DOHH2 (cell line): ENCODE measurements around the gene LRRN3.

ENCODE experiments used
- H3F3A ChIP-seq: fragments of 200-600 bp; sonication (generic), shearing (Covaris generic); 2 replicates; pipeline ENCODE4 v1.6.0; 2016; ENCODE audit warnings: antibody characterized with exemption, mild to moderate bottlenecking; ENCODE audit not compliant: control insufficient read depth, insufficient read depth
- H3K27ac ChIP-seq: fragments of 200-600 bp; sonication (generic); 2 replicates; pipeline ENCODE4 v1.5.1; 2014; ENCODE audit warnings: low read depth, mild to moderate bottlenecking, low read length, moderate library complexity
- H3K27me3 ChIP-seq: fragments of 200-600 bp; sonication (generic); 2 replicates; pipeline ENCODE4 v1.6.1; 2014; ENCODE audit warnings: mild to moderate bottlenecking, low read length, mixed read lengths; ENCODE audit not compliant: control insufficient read depth
- H3K36me3 ChIP-seq: fragments of 200-600 bp; sonication (generic); 2 replicates; pipeline ENCODE4 v1.6.1; 2014; ENCODE audit warnings: mild to moderate bottlenecking, low read length, moderate library complexity, mixed read lengths; ENCODE audit not compliant: control insufficient read depth
- H3K4me1 ChIP-seq: fragments of 200-600 bp; sonication (generic); 2 replicates; pipeline ENCODE4 v1.6.1; 2014; ENCODE audit warnings: mild to moderate bottlenecking, low read length, mixed read lengths; ENCODE audit not compliant: control insufficient read depth
- H3K4me2 ChIP-seq: fragments of 200-600 bp; sonication (generic); 2 replicates; pipeline ENCODE4 v1.6.0; 2014; ENCODE audit warnings: mild to moderate bottlenecking, low read length, moderate library complexity
- H3K4me3 ChIP-seq: fragments of 200-600 bp; sonication (generic); 2 replicates; pipeline ENCODE4 v1.5.1; 2014; ENCODE audit warnings: mild to moderate bottlenecking, low read length, mixed read lengths
- H3K79me2 ChIP-seq: fragments of 200-600 bp; sonication (generic); 2 replicates; pipeline ENCODE4 v1.6.1; 2014; ENCODE audit warnings: mild to moderate bottlenecking, low read length, mixed read lengths; ENCODE audit not compliant: control insufficient read depth
- H3K9me2 ChIP-seq: fragments of 200-600 bp; sonication (generic); replicated peaks from 2 replicates; pipeline ENCODE4 v1.6.1; 2014; ENCODE audit warnings: mild to moderate bottlenecking, low read length, mixed read lengths; ENCODE audit not compliant: control insufficient read depth
- H3K9me3 ChIP-seq: fragments of 200-600 bp; sonication (generic); 2 replicates; pipeline ENCODE4 v1.6.1; 2014; ENCODE audit warnings: antibody characterized with exemption, low read length, mixed read lengths; ENCODE audit not compliant: control insufficient read depth, insufficient read depth
- H4K20me1 ChIP-seq: fragments of 200-600 bp; sonication (generic); 2 replicates; pipeline ENCODE4 v1.6.0; 2014; ENCODE audit warnings: low read depth, mild to moderate bottlenecking, antibody characterized with exemption, low read length, moderate library complexity; ENCODE audit not compliant: control insufficient read depth, insufficient read depth
- EZH2phosphoT487 ChIP-seq: fragments of 200-600 bp; sonication (generic); IDR thresholded peaks from 2 replicates; pipeline ENCODE4 v1.6.1; 2017; ENCODE audit warnings: borderline replicate concordance, mild to moderate bottlenecking, antibody characterized with exemption, low read length, moderate library complexity, mixed read lengths
- TF ChIP-seq, protein P1 (sequence below): fragments of 200-600 bp; sonication (generic); IDR thresholded peaks from one replicate; pipeline ENCODE4 v1.5.1; 2014; ENCODE audit warnings: antibody characterized with exemption, mild to moderate bottlenecking, low read depth, low read length; ENCODE audit not compliant: poor library complexity, severe bottlenecking

Gene LRRN3

DNA sequence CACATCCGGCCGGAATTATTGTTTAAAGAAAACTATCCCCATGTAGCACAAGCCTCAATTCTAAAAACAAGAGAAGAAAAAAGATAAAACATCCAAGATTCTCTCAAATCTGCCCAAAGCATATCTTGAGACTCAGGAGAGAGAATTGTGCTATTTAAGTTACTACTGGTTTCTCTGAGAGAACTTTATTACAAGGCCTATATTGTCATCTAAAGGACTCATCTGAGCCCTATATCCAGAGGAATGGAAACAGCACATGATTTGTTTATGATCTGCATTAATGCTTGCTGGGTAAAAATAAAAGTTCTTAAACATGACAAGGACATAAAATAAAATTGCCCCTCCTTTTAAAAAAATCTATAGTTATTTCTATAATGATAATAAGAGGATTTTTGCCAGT is 25.0 kb downstream of the LRRN3 start:
- Histone ChIP-seq H4K20me1 (no peaks in the 10 kb centered on the region), H3K4me1 (no peaks in the 10 kb centered on the region), H3K36me3 (no peaks in the 10 kb centered on the region), H3F3A (no peaks in the 10 kb centered on the region), H3K27ac (no peak overlapping the region), H3K4me2 (no peak overlapping the region), H3K79me2 (no peaks in the 10 kb centered on the region), H3K9me3 (no peaks in the 10 kb centered on the region), H3K9me2 (no peaks in the 10 kb centered on the region), H3K4me3 (no peak overlapping the region), H3K27me3 (no peaks in the 10 kb centered on the region)
- TF ChIP-seq EZH2phosphoT487: no peak
- TF ChIP-seq, protein P1, sequence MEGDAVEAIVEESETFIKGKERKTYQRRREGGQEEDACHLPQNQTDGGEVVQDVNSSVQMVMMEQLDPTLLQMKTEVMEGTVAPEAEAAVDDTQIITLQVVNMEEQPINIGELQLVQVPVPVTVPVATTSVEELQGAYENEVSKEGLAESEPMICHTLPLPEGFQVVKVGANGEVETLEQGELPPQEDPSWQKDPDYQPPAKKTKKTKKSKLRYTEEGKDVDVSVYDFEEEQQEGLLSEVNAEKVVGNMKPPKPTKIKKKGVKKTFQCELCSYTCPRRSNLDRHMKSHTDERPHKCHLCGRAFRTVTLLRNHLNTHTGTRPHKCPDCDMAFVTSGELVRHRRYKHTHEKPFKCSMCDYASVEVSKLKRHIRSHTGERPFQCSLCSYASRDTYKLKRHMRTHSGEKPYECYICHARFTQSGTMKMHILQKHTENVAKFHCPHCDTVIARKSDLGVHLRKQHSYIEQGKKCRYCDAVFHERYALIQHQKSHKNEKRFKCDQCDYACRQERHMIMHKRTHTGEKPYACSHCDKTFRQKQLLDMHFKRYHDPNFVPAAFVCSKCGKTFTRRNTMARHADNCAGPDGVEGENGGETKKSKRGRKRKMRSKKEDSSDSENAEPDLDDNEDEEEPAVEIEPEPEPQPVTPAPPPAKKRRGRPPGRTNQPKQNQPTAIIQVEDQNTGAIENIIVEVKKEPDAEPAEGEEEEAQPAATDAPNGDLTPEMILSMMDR: no peak

DNA sequence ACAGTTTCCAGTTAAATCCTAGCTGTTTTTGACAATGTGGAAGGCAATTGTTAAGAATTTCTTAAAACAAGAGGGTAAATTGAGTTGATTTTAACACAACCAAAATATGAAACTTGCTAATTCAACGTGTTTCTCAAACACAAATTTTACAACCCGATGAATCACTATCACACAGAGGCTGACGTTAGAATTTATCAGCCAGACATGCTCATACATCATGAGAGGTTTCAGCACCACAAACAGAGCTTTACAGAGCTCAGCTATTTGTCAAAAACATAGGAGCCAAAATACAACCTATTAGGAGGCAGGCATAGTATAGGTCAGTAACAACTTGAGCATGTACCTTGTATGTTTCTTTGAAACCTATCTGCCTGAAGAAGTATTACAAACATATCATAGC is 36.1 kb downstream of the LRRN3 start:
- Histone ChIP-seq H3K4me2 (no peak overlapping the region), H4K20me1 (no peaks in the 10 kb centered on the region), H3K4me3 (no peak overlapping the region), H3K27me3 (no peaks in the 10 kb centered on the region), H3K79me2 (no peaks in the 10 kb centered on the region), H3K9me2 (no peaks in the 10 kb centered on the region), H3F3A (no peaks in the 10 kb centered on the region), H3K27ac (no peak overlapping the region), H3K4me1 (no peaks in the 10 kb centered on the region), H3K9me3 (no peaks in the 10 kb centered on the region), H3K36me3 (no peaks in the 10 kb centered on the region)
- TF ChIP-seq EZH2phosphoT487: no peak
- TF ChIP-seq, protein P1: no peak

DNA sequence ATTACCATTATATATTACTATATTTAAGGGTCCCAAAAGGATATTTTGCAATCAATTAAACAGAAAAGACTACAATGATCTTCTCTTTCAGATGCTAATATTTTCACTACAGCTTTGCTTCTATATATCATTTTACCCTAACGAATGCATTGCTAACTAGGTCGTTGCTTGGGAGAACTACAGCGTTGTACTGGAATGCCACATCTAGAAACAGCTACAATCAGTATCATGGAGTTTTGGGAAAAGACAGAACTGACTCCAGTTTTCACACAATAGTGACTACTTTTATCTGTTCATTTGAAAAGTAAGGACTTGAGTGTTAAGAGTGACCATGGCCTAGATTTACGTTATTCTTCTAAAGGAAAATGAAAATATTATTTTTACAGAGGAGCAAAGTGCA is 38.5 kb downstream of the LRRN3 start:
- no peak for TF ChIP-seq EZH2phosphoT487
- TF ChIP-seq, protein P1: no peak
- Histone ChIP-seq H3K4me2 (no peak overlapping the region), H3K79me2 (no peaks in the 10 kb centered on the region), H3K4me1 (no peaks in the 10 kb centered on the region), H4K20me1 (no peaks in the 10 kb centered on the region), H3K9me2 (no peaks in the 10 kb centered on the region), H3K27me3 (no peaks in the 10 kb centered on the region), H3K36me3 (no peaks in the 10 kb centered on the region), H3K27ac (no peak overlapping the region), H3F3A (no peaks in the 10 kb centered on the region), H3K4me3 (no peak overlapping the region), H3K9me3 (no peaks in the 10 kb centered on the region)

DNA sequence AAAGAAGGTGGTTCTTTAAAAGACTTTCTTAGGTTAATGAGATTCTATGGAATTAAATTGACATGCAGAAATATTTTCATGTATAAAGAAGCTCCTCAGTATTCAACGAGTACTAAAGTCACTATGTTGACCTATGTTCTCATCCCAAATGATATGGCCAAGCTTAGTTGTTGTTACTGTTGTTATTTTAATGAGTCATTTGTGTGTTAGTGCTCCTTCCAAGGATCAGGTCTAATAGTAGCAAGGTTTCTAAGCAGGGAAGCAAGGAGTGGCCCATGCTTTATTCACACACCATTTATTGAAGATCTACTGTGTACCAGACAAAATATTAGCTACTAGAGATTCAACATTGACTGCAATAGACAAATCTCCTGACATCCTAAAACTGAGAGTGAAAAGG is 41.9 kb downstream of the LRRN3 start:
- H3K9me2 ChIP-seq: no peaks in the 10 kb centered on the region
- H4K20me1 ChIP-seq: no peaks in the 10 kb centered on the region
- H3K36me3 ChIP-seq: no peaks in the 10 kb centered on the region
- H3K27me3 ChIP-seq: no peaks in the 10 kb centered on the region
- H3K9me3 ChIP-seq: no peaks in the 10 kb centered on the region
- no peak overlapping the region for H3K27ac ChIP-seq
- TF ChIP-seq, protein P1: no peak
- no peak for TF ChIP-seq EZH2phosphoT487
- H3K4me3 ChIP-seq: no peak overlapping the region
- H3K79me2 ChIP-seq: no peaks in the 10 kb centered on the region
- H3K4me2 ChIP-seq: no peak overlapping the region
- H3K4me1 ChIP-seq: peaks cover 1% of the 10 kb centered on the region
- H3F3A ChIP-seq: no peaks in the 10 kb centered on the region
